ENCODE results near the gene IDNK. TPM values are rescaled to one million over a fixed set of nuclear protein-coding genes. Genes with fewer than 3 reads are reported as not detected.

Gene IDNK
- total and polyA plus RNA-seq, 2 of the 8 experiments (the other 6 are each of a cell fraction or from before 2014, with no cell fraction given): 0.29 to 0.48 TPM

GRCh38 chr9:83642793-83643192, 19.9 kb downstream of the IDNK start:
- Histone ChIP-seq H3K23me2 (ENCODE audit: low read depth, low read length) (no peaks in the 10 kb centered on the region), H2AK5ac (ENCODE audit: low read depth, low read length) (no peak overlapping the region)
- no peak for DNase-seq (ENCODE audit: low read depth in 1 of 2, low spot score in 2 of 2)

More at GRCh38 chr9:83642793-83643192, 19.9 kb downstream of the IDNK start:
- Histone ChIP-seq H3K9me3 (ENCODE audit: insufficient read depth in 2 of 2, low read depth in 1 of 2, low read length in 1 of 2) (no peaks in the 10 kb centered on the region), H2BK12ac (ENCODE audit: low read depth, low read length) (no peak overlapping the region), H3K14ac (ENCODE audit: insufficient read length) (no peak overlapping the region), H4K91ac (replicated peaks; ENCODE audit: insufficient read length, low read length) (no peak overlapping the region), H2AFZ (ENCODE audit: low read length) (no peak overlapping the region), H3K4ac (replicated peaks; ENCODE audit: insufficient read length, low read depth, low read length) (no peak overlapping the region), H3K23ac (ENCODE audit: insufficient read length) (no peak overlapping the region), H3K4me2 (ENCODE audit: insufficient read depth in 1 of 2, low read depth in 2 of 2, low read length in 2 of 2) (no peak overlapping the region), H3K79me1 (ENCODE audit: low read depth, low read length) (no peaks in the 10 kb centered on the region), H4K20me1 (replicated peaks in 1 of 2; ENCODE audit: control insufficient read depth in 1 of 2, insufficient read depth in 2 of 2, low read length in 2 of 2) (no peaks in the 10 kb centered on the region), H3K27me3 (replicated peaks in 1 of 4; ENCODE audit: control insufficient read depth in 3 of 4, extremely low read depth in 1 of 4, insufficient read depth in 3 of 4, low read length in 3 of 4) (no peaks in the 10 kb centered on the region), H2BK120ac (replicated peaks; ENCODE audit: low read depth, low read length) (no peak overlapping the region), H4K5ac (ENCODE audit: insufficient read length, low read depth, low read length) (no peak overlapping the region), H3K4me3 (ENCODE audit: extremely low read depth in 1 of 4, insufficient read depth in 2 of 4, low read depth in 3 of 4, low read length in 4 of 4) (no peak overlapping the region), H4K8ac (ENCODE audit: extremely low read depth, insufficient read depth, low read length) (peak overlapping the region; percentile 23), H3K9ac (replicated peaks in 1 of 4; ENCODE audit: extremely low read depth in 1 of 4, low read depth in 3 of 4, low read length in 3 of 4) (no peak overlapping the region), H3K18ac (ENCODE audit: extremely low read depth, low read length) (no peak overlapping the region), H2BK15ac (ENCODE audit: low read length) (no peak overlapping the region), H3K56ac (replicated peaks; ENCODE audit: insufficient read length, low read depth, low read length) (no peak overlapping the region), H3K36me3 (ENCODE audit: control insufficient read depth in 2 of 4, insufficient read depth in 4 of 4, low read length in 3 of 4) (no peaks in the 10 kb centered on the region; a peak in 1 of 8 replicates), H3K4me1 (replicated peaks in 1 of 4; ENCODE audit: control insufficient read depth in 3 of 4, insufficient read depth in 4 of 4, low read length in 3 of 4) (peaks cover 0 to 3% (median 0%) of the 10 kb centered on the region in 4 experiments; a peak in 2 of 7 replicates), H3K79me2 (ENCODE audit: control insufficient read depth in 1 of 2, insufficient read depth in 2 of 2, low read length in 2 of 2) (no peaks in the 10 kb centered on the region), H2BK20ac (ENCODE audit: low read length) (no peak overlapping the region), H2BK5ac (ENCODE audit: low read depth, low read length) (no peak overlapping the region), H3K27ac (ENCODE audit: low read depth, low read length) (no peak overlapping the region)
- FAIRE-seq: no peak
- WGBS, 2 experiments (ENCODE audit: extremely low coverage in 1 of 2, insufficient coverage in 1 of 2, insufficient read length in 1 of 2, insufficient replicate concordance in 2 of 2, low coverage in 1 of 2, low lambda C conversion rate in 2 of 2, missing lambda C conversion rate in 1 of 2): 93% methylated on average over 4 of the region's 4 CpGs; no CpG with 5 or more reads in 1 of the 2 experiments
- ChIA-PET CTCF (ENCODE audit: partially characterized antibody) (interaction anchor here (0.7 to 9.8 kb wide), 8 partner anchors 8 to 423 kb away, joined by 3 to 75 read pairs (median 4); no protein-coding TSS in a partner anchor), POLR2A (ENCODE audit: partially characterized antibody) (interaction anchor here (1.3 to 3.4 kb wide), 2 partner anchors 11 to 22 kb away, joined by 4 to 11 read pairs; no protein-coding TSS in a partner anchor)
- TF ChIP-seq SIRT6 (IDR thresholded peaks at IDR 0.05; ENCODE audit: low read length): no peak
- no peak for TF ChIP-seq KDM1A (IDR thresholded peaks at IDR 0.05; ENCODE audit: borderline replicate concordance, low read length)
- no peak for TF ChIP-seq POU5F1 (IDR thresholded peaks at IDR 0.05; ENCODE audit: low read depth, low read length)
- TF ChIP-seq TEAD4 (IDR thresholded peaks at IDR 0.05; ENCODE audit: low read depth, low read length): no peak
- peak in 2 of 3 experiments; percentile 5 to 14; a peak in 1 of 4 replicates for TF ChIP-seq CTCF (IDR thresholded peaks at IDR 0.05; ENCODE audit: control extremely low read depth in 1 of 3, insufficient read depth in 1 of 3, low read depth in 1 of 3, low read length in 3 of 3)
- no peak for TF ChIP-seq RFX5 (IDR thresholded peaks at IDR 0.05; ENCODE audit: borderline replicate concordance, low read depth, low read length)

All from H1 (cell line).